ENCODE measurements around the gene WNT9A.
"Not testable (repeated sequence)": the region's sequence is repeated elsewhere in the genome, so short reads cannot be mapped to it uniquely, and the experiment has no call there.

The WNT9A gene

GRCh38 chr1:227909923-227910328, 37.8 kb downstream of the WNT9A start:
- not testable (repeated sequence) for DNase-seq

- DNase-seq: no peak
Observed at GRCh38 chr1:227909188-227909587, 38.5 kb downstream of the WNT9A start.

GRCh38 chr1:227908359-227908758, 39.4 kb downstream of the WNT9A start:
- DNase-seq: no peak

DNA sequence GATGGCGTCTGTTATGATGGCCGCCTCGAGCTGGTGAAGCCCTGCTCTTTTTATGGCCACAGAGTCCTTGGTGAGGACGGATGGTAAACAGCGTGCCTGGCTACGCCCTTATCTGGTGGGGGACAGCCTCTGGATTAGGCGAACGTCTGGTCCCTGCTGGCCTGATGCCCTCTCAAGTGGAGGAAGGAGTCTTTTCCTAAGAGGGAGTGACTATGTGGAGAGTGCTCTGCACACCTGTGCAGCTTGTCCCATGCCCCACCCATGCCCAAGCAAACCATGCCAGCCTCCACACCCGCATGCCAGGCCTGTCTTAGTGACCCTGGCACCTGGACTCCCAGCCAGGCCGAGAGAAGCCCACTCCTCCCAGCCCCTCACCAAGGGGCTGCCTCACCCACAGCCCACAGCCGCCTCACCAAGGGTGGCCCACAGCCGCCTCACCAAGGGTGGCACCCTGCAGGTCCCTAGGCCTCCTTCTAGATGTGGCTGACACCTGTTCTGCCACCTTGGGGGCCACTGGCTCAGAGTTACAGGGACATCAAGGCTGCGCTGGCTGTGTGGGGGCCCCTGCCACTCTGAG, 40.2 kb downstream of the WNT9A start:
- DNase-seq: no peak

GRCh38 chr1:227906550-227907071, 41.1 kb downstream of the WNT9A start:
- no peak for DNase-seq

DNA sequence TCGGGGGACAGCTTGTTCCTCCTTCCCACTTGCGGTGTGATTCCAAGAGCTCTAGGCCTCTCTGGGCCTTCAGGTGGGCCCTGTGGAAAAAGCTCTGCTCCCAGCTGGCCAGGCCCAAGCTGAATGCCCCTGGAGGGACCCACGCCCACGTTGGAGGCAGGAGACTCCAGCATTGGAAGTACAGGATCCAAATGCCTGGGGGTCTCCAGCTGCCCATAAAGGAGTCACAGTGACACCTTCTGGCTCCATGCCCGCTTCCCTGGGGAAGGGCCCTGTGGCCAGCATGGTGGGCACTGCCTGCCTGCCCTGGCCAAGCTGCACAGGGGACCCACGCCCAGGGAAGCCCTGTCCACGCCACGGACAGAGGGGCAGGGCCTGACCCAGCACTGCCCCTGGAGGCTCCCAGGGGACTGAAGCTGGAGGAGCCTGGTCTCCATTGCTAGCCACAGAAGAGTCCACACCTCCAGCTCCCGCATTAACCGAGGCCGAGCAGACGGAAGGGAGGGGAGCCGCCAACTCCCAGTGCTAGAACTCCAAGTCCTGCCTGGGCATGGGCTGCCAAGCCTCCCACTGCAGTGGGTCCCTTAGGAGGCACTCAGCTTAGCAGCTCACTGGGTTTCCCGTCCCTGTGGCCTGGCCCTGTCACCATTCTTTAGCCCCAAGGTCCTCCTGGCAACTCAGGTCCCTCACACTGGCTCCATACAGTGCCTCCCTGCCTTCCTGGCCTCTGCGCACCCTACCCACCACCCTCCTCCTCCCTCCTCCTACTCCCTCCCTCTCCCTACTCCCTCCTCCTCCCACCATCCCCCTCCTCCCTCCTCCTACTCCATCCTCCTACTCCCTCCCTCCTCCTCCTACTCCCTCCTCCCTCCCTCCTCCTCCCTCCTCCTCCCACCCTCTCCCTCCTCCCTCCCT, 41.9 kb downstream of the WNT9A start:
- DNase-seq: no peak

- DNase-seq: no peak
Observed at GRCh38 chr1:227904541-227905335, 43.0 kb downstream of the WNT9A start.

- DNase-seq: no peak
Observed at GRCh38 chr1:227903614-227904501, 43.9 kb downstream of the WNT9A start.

- DNase-seq: peak; percentile 27
Observed at GRCh38 chr1:227903061-227903521, 44.6 kb downstream of the WNT9A start.

DNA sequence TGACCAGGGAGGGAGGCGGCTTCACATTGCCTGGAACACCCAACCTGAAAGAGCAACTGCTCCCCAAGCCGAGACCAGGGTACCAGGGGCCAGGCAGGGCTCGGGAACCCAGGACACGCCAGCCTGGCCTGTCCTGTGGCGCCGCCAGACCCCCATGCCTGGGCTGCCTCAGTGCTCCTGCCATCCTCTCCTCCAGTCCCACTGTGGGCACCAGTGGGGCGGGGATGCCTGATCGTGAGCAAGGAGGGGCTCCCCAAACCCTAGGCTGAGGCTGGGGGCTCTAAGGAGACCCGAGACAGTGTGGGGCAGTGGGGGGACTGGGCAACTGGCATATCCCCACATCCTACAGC, 45.1 kb downstream of the WNT9A start:
- no peak for DNase-seq

DNA sequence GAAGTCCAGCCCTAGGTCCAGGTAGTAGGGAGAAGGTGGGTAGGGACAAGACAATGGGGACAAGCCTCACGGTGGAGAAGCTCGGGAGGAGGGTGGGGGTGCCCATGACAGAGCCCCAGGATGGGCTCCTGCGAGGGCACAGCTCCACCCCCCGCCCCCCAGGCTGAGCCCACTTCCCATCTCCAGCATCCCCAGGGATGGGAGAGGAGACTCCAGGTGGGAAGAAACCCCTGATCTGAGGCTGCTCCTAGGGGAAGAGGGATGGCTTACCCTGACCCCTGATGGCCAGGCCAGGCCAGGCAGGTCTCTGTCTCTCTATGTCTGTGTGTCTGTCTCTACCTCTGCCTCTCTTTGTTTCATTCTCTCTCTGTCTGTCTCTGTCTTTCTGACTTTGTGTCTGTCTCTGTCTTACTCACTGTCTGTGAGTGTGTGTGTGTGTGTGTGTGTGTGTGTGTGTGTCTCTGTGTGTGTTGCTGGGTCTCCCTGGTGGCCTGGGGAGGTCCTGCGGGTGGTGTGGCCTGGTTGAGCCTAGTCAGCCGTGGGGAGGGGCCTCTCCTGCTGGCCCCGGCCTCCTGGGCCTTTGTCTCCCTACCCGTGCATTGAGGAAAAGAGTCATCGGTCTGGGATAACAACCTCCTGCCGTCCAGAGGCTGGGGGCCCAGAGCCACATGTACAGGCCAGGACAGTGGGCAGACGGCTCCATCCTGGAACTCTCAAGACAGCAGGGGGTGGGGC, 45.7 kb downstream of the WNT9A start:
- peak; percentile 26 for DNase-seq

DNA sequence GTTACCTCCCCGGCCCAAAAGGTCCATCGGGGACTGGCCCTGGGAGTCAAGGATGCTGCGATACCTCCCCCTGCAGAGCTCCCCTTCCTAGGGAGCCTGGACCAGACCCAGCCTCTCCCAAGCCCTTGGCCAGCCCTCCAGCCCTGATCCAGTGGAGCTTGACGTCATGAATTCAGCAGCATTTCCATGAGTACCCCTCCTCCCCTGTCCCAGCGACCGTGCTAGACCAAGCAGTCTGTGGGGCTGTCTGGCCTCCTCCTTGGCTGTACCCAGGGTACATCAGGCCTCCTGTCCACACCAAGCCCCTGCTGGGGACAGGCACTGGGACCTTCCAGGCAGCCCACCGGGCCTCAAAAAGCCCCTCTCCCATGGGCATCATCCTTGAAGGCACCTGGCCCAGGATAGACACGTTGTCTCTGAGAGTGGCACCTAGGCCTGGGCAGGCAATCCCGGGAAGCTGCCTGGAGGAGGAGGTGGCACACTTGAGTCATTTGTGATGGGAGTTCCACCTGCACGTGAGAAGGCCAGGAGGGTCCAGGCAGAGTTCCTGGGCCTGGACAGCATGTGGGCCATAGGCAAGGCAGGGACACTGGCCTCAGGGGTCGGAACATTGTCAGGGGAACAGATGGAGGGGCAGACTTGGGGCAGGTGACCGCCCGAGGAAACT, 46.4 kb downstream of the WNT9A start:
- DNase-seq: peak; percentile 34

DNA sequence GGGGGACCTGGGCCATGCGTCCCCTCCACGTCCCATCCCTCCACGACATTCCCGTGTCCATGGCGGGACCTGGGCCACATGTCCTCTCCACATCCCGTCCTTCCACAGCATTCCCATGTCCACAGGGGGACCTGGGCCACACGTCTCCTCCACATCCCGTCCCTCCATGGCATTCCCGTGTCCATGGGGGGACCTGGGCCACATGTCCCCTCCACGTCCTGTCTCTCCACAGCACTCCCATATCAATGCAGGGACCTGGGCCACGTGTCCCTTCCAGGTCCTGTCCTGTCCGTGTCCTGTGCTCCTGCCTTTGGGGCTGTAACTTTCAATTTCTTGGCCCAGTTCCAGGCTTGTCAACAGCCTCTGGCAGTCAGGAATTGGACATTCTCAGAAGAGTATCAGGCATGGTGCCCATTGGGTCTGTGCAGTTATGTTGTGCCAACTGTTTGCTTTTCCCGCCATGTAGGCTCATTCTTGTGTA, 47.1 kb downstream of the WNT9A start:
- peak; percentile 17 for DNase-seq

- peak; percentile 23 for DNase-seq
Observed at GRCh38 chr1:227899820-227900449, 47.8 kb downstream of the WNT9A start.

DNA sequence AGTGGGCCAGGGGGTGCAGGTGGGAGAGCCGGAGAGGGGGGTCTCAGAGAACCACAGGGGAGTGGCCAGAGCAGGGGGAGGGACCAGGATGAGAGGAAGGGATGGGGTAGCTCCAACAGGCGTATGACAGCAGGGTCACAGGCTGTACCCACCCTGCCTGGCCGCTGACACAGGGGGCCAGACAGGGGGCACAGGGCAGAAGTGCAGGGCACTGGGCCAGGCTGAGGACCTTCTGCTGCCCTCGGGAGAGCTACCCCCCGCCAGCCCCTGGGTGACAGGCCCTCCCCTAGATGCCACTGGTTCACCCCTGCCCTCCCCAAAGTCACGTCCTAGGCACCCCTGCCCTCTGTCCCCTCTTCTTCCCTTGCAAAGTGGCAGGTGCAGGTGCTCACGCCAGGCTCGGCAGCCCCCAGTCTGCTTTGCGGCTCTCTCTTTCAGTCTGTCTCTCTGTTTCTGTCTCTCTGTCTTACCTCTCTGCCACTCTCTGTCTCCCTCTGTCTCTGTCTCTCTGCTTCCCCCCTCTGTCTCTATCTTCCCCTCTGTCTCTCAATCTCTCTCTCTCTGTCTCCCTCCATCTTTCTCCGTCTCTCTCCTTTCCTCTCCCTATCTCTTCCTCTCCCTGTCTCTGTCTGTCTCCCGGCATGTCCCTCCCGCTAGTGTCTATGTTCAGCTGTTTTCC, 48.5 kb downstream of the WNT9A start:
- peak; percentile 18 for DNase-seq

DNA sequence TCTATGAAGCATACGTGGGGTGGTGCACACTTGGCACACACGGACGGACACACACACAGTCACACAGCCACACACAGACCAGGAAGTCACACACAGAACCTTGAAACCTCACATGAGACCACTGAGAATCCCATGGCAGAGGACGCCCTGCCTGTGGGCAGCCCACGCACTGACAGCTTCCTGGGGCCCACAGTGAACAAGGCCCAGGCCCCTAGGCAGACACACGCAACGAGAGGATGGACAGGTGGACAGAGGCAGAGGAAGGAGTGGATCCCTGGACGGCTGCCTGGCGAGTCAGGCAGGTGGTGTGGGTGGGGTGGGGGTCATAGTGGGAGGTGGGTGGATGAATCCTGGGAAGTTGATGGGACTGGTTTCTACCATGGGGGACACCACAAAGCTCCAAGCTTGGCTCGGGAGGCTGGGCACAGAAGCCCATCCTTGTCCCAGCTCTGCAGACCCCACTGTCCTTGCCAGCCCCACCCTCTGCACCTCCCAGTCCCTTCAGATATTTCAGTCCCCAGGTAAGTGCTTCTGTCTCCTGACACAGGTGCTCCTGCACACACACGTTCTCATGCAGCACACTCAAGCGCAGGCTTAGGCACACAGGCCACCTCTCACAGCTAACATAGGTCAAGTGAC, 49.1 kb downstream of the WNT9A start:
- DNase-seq: peak; percentile 13

DNA sequence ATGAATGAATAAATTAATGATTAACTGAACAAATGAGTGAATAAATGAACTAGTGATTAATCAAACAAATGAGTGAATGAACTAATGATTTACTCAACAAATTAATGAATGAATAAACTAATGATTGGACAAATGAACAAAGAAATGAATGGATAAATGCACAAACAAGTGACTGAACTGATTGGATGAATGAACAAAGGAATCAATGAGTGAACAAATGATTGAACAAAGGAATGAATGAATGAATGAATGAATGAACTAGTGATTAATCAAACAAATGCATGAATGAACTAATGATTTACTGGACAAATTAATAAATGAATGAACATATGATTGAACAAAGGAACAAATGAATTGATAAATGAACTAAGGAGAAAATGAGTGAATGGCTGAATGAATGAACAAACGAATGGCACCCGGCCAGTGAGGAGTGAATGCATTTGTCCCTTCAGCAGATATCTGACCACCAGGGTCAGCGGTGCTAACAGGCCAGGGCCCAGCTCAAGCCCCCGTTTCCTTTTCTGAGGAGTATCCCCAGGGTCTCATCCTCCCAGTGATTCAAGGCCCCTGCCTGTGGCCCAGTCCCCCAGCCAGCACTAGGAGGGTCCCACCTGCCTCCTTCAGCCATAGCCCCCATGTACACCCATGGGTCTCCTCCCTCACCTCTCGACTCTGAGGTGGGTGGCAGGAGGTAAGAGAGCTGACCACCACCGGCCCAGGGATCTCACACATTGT, 49.9 kb downstream of the WNT9A start:
- DNase-seq: peak; percentile 13

Data from right hindlimb (tissue), 1 donor.